Suprapubic skin (tissue), 4 donors: ENCODE results near the gene NNMT. TPM values are rescaled to one million over a fixed set of nuclear protein-coding genes. Genes with fewer than 3 reads are reported as not detected.
A peak's percentile ranks its signal among the peaks of the same experiment; 100 is the strongest.

ENCODE experiments used
- DNase-seq, 2 donors: peaks; one replicate each; pipeline ENCODE4 v3.0.0-alpha.2; 2019; ENCODE audit warnings: low spot score in 2 of 2
- H3K27ac ChIP-seq: fragments of 200-600 bp; sonication (generic); one replicate; pipeline ENCODE4 v1.5.1; 2019
- H3K27me3 ChIP-seq: fragments of 200-600 bp; sonication (generic); one replicate; pipeline ENCODE4 v1.5.1; 2019
- H3K36me3 ChIP-seq: fragments of 200-600 bp; sonication (generic); one replicate; pipeline ENCODE4 v1.5.1; 2019
- H3K4me1 ChIP-seq: fragments of 200-600 bp; sonication (generic); one replicate; pipeline ENCODE4 v1.5.1; 2019
- H3K4me3 ChIP-seq: fragments of 200-600 bp; sonication (generic); one replicate; pipeline ENCODE4 v1.5.1; 2019; ENCODE audit warnings: mild to moderate bottlenecking
- H3K9me3 ChIP-seq: fragments of 200-600 bp; sonication (generic); one replicate; pipeline ENCODE4 v1.5.1; 2019
- CTCF ChIP-seq, 2 donors: fragments of 200-600 bp in 1 of 2; fragments of 450-650 bp in 1 of 2; sonication (generic) in 1 of 2; IDR thresholded peaks; one replicate each; pipeline ENCODE4 v1.5.1; 2016 to 2019; ENCODE audit warnings: antibody characterized with exemption in 2 of 2, mild to moderate bottlenecking in 1 of 2, moderate library complexity in 1 of 2
- EP300 ChIP-seq: sonication (generic); formaldehyde crosslinking; IDR thresholded peaks from one replicate; pipeline ENCODE4 v1.6.1; 2017; ENCODE audit warnings: antibody characterized with exemption
- POLR2A ChIP-seq, 2 donors: fragments of 450-650 bp; IDR thresholded peaks; one replicate each; pipeline ENCODE4 v1.6.1; 2017; ENCODE audit warnings: antibody characterized with exemption in 2 of 2, mild to moderate bottlenecking in 2 of 2, moderate library complexity in 2 of 2
- POLR2AphosphoS5 ChIP-seq, 3 donors: sonication (generic); formaldehyde crosslinking; IDR thresholded peaks; one replicate each; pipeline ENCODE4 v1.6.1; 2017; ENCODE audit warnings: antibody characterized with exemption in 3 of 3
- WGBS: methylation state at CpG from one replicate; pipeline ENCODE4 v1.1.5; 2018; 5-methylcytosine and 5-hydroxymethylcytosine counted together
- total RNA-seq, 4 donors: library from RNA; depleted of rRNA; stranded (reverse); fragments of >200 nt; gene quantifications; one replicate each; pipeline ENCODE4 v1.1.0, GENCODE V29; 2016

The NNMT gene
- total RNA-seq, 4 donors from 2014 or later: 106 to 269 (median 210) TPM

GRCh38 chr11:114316980-114317786 is 21.0 kb downstream of the NNMT start:
- Histone ChIP-seq H3K27me3 (no peaks in the 10 kb centered on the region), H3K4me3 (no peak overlapping the region), H3K4me1 (peaks cover 36% of the 10 kb centered on the region), H3K36me3 (peaks cover 15% of the 10 kb centered on the region), H3K27ac (peak overlapping the region; percentile 7), H3K9me3 (no peaks in the 10 kb centered on the region)
- DNase-seq: no peak
- TF ChIP-seq CTCF (IDR thresholded peaks at IDR 0.05): no peak
- TF ChIP-seq POLR2AphosphoS5 (IDR thresholded peaks at IDR 0.05): no peak
- TF ChIP-seq EP300: no peak
- no peak for TF ChIP-seq POLR2A (IDR thresholded peaks at IDR 0.05)
- WGBS: 84% methylated on average over 5 of the region's 5 CpGs

- Histone ChIP-seq H3K27me3 (no peaks in the 10 kb centered on the region), H3K9me3 (no peaks in the 10 kb centered on the region), H3K27ac (peak overlapping the region; percentile 7), H3K36me3 (peaks cover 9% of the 10 kb centered on the region), H3K4me3 (no peak overlapping the region), H3K4me1 (peaks cover 30% of the 10 kb centered on the region)
- 33% methylated on average over 5 of the region's 5 CpGs for WGBS
- no peak for DNase-seq
- TF ChIP-seq EP300 (no peak), POLR2A (IDR thresholded peaks at IDR 0.05) (no peak), CTCF (IDR thresholded peaks at IDR 0.05) (no peak), POLR2AphosphoS5 (IDR thresholded peaks at IDR 0.05) (no peak)
Observed at GRCh38 chr11:114317787-114318137, 21.6 kb downstream of the NNMT start.

- 66% methylated on average over 4 of the region's 4 CpGs for WGBS
- Histone ChIP-seq H3K36me3 (peaks cover 8% of the 10 kb centered on the region), H3K9me3 (no peaks in the 10 kb centered on the region), H3K4me1 (peaks cover 30% of the 10 kb centered on the region), H3K27me3 (no peaks in the 10 kb centered on the region), H3K27ac (peak overlapping the region; percentile 16), H3K4me3 (no peak overlapping the region)
- no peak for DNase-seq
- TF ChIP-seq POLR2AphosphoS5 (IDR thresholded peaks at IDR 0.05): no peak
- no peak for TF ChIP-seq POLR2A (IDR thresholded peaks at IDR 0.05)
- TF ChIP-seq EP300: no peak
- no peak for TF ChIP-seq CTCF (IDR thresholded peaks at IDR 0.05)
Observed at GRCh38 chr11:114318361-114318760, 22.2 kb downstream of the NNMT start.

- Histone ChIP-seq H3K4me3 (no peak overlapping the region), H3K4me1 (peaks cover 28% of the 10 kb centered on the region), H3K36me3 (peaks cover 3% of the 10 kb centered on the region), H3K9me3 (no peaks in the 10 kb centered on the region), H3K27me3 (no peaks in the 10 kb centered on the region), H3K27ac (no peak overlapping the region)
- no peak for TF ChIP-seq EP300
- TF ChIP-seq CTCF (IDR thresholded peaks at IDR 0.05): no peak
- TF ChIP-seq POLR2AphosphoS5 (IDR thresholded peaks at IDR 0.05): no peak
- no peak for TF ChIP-seq POLR2A (IDR thresholded peaks at IDR 0.05)
- 57% methylated on average over 5 of the region's 5 CpGs for WGBS
- no peak for DNase-seq
Observed at GRCh38 chr11:114319716-114320328, 23.6 kb downstream of the NNMT start.

- H3K9me3 ChIP-seq: no peaks in the 10 kb centered on the region
- H3K36me3 ChIP-seq: no peaks in the 10 kb centered on the region
- 62% methylated on average over 6 of the region's 6 CpGs for WGBS
- no peaks in the 10 kb centered on the region for H3K27me3 ChIP-seq
- H3K27ac ChIP-seq: peak overlapping the region; percentile 10
- H3K4me1 ChIP-seq: peaks cover 24% of the 10 kb centered on the region
- no peak for DNase-seq
- H3K4me3 ChIP-seq: no peak overlapping the region
- TF ChIP-seq POLR2A (IDR thresholded peaks at IDR 0.05): no peak
- TF ChIP-seq EP300: no peak
- no peak for TF ChIP-seq POLR2AphosphoS5 (IDR thresholded peaks at IDR 0.05)
Observed at GRCh38 chr11:114321621-114322257, 25.5 kb downstream of the NNMT start.
